ENCODE data around the gene KCTD13. TPM values are rescaled to one million over a fixed set of nuclear protein-coding genes. Genes with fewer than 3 reads are reported as not detected.

Gene KCTD13
- total RNA-seq, 1 experiment from 2014 or later = 40.7 TPM

DNA sequence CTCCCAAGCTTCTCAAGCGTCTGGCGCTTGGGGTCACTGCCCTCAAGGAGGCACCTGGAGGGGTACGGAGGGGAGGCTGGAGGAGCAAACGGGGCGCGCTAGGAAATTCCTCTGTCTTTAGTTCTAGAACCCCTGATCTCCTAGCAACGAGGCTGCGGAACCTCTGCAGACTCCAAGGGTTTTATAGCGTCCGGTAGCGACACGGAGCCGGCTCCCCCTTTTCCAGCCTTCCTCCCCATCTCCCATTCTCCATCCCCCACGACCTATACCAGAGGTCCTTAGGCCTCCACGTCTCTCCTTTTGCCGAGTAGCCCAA lies 62.4 kb downstream of the KCTD13 start:
- H3K4me1 ChIP-seq (ENCODE audit: control insufficient read depth in 1 of 2, insufficient read depth in 2 of 2, low read length in 2 of 2) = peaks cover 0 to 18% of the 10 kb centered on the region in 2 experiments; a peak in 3 of 4 replicates
- H2AFZ ChIP-seq (ENCODE audit: low read depth, low read length, poor library complexity, severe bottlenecking) = no peak overlapping the region
- H3K27me3 ChIP-seq (ENCODE audit: insufficient read depth, low read length) = no peaks in the 10 kb centered on the region
- peak overlapping the region; percentile 78 for H3K9ac ChIP-seq (ENCODE audit: low read length)
- H3K27ac ChIP-seq (ENCODE audit: low read depth, low read length) = peak overlapping the region; percentile 15; the same call in 1 of the 2 replicates
- BruUV-seq (replicated peaks) = no TSS peak
- peak overlapping the region; percentile 20 to 89 for H3K4me3 ChIP-seq (replicated peaks in 1 of 2; ENCODE audit: low read depth in 1 of 2, low read length in 2 of 2)
- H3K9me2 ChIP-seq (ENCODE audit: insufficient read depth) = no peaks in the 10 kb centered on the region
- H3K4me2 ChIP-seq (ENCODE audit: low read length) = peak overlapping the region; percentile 77
- TF ChIP-seq, protein P1, sequence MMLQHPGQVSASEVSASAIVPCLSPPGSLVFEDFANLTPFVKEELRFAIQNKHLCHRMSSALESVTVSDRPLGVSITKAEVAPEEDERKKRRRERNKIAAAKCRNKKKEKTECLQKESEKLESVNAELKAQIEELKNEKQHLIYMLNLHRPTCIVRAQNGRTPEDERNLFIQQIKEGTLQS (IDR thresholded peaks at IDR 0.05) = no peak
- TF ChIP-seq POLR2A (IDR thresholded peaks at IDR 0.05; ENCODE audit: borderline replicate concordance, extremely low read depth, insufficient read depth, insufficient read length) = no peak
- TF ChIP-seq RAD21 (IDR thresholded peaks at IDR 0.05; ENCODE audit: low read depth) = no peak; the same call in 1 of the 2 replicates
- TF ChIP-seq CEBPB (IDR thresholded peaks at IDR 0.05; ENCODE audit: low read depth) = no peak
- TF ChIP-seq, protein P2, sequence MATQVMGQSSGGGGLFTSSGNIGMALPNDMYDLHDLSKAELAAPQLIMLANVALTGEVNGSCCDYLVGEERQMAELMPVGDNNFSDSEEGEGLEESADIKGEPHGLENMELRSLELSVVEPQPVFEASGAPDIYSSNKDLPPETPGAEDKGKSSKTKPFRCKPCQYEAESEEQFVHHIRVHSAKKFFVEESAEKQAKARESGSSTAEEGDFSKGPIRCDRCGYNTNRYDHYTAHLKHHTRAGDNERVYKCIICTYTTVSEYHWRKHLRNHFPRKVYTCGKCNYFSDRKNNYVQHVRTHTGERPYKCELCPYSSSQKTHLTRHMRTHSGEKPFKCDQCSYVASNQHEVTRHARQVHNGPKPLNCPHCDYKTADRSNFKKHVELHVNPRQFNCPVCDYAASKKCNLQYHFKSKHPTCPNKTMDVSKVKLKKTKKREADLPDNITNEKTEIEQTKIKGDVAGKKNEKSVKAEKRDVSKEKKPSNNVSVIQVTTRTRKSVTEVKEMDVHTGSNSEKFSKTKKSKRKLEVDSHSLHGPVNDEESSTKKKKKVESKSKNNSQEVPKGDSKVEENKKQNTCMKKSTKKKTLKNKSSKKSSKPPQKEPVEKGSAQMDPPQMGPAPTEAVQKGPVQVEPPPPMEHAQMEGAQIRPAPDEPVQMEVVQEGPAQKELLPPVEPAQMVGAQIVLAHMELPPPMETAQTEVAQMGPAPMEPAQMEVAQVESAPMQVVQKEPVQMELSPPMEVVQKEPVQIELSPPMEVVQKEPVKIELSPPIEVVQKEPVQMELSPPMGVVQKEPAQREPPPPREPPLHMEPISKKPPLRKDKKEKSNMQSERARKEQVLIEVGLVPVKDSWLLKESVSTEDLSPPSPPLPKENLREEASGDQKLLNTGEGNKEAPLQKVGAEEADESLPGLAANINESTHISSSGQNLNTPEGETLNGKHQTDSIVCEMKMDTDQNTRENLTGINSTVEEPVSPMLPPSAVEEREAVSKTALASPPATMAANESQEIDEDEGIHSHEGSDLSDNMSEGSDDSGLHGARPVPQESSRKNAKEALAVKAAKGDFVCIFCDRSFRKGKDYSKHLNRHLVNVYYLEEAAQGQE (IDR thresholded peaks at IDR 0.05; ENCODE audit: low read depth) = no peak
- TF ChIP-seq EZH2phosphoT487 (IDR thresholded peaks at IDR 0.05; ENCODE audit: borderline replicate concordance) = no peak
- intact Hi-C loops (cut with micrococcal nuclease) = loop anchor here (5.0 kb wide), 1 partner anchor 46 kb away; the partner anchor contains the start of gene PAGR1
- H4K20me1 ChIP-seq (ENCODE audit: insufficient read depth) = no peaks in the 10 kb centered on the region
- POLR2A ChIA-PET = interaction anchor here (1.0 to 1.3 kb wide), 2 partner anchors 44 to 155 kb away, joined by 3 to 4 read pairs; partner anchors contain the start of gene MVP
- no peaks in the 10 kb centered on the region for H3K9me3 ChIP-seq (ENCODE audit: control insufficient read depth in 1 of 2, insufficient read depth in 1 of 2, low read depth in 1 of 2, low read length in 2 of 2)
- CTCF ChIA-PET = interaction anchor here (0.8 to 3.0 kb wide), 4 partner anchors 16 to 47 kb away, joined by 3 to 19 read pairs (median 4); partner anchors contain the start of genes ASPHD1 and MVP
- ATAC-seq = no peak
- DNase-seq (ENCODE audit: low read depth, low spot score) = no peak
- H3K36me3 ChIP-seq (ENCODE audit: control insufficient read depth in 1 of 2, insufficient read depth in 2 of 2, low read length in 2 of 2) = peaks cover 10 to 13% of the 10 kb centered on the region in 2 experiments; a peak in 3 of 4 replicates
- H3K79me2 ChIP-seq (ENCODE audit: insufficient read depth, low read length) = peaks cover 20% of the 10 kb centered on the region
- RAD21 ChIA-PET (ENCODE audit: low non-redundant PET in 1 of 2, low total read pairs in 2 of 2, uncharacterized antibody in 2 of 2, unreplicated experiment in 2 of 2) = no interaction called here

Measured in HCT116 (cell line).